HG02763 (cell line): ENCODE results near the gene IL16.

ENCODE experiments used
- ATAC-seq: cut with Tn5 transposase; IDR thresholded peaks from one replicate; pipeline ENCODE4 v1.9.1; 2021; ENCODE audit warnings: mild to moderate bottlenecking, moderate library complexity; ENCODE audit not compliant: unreplicated experiment

Gene IL16

DNA sequence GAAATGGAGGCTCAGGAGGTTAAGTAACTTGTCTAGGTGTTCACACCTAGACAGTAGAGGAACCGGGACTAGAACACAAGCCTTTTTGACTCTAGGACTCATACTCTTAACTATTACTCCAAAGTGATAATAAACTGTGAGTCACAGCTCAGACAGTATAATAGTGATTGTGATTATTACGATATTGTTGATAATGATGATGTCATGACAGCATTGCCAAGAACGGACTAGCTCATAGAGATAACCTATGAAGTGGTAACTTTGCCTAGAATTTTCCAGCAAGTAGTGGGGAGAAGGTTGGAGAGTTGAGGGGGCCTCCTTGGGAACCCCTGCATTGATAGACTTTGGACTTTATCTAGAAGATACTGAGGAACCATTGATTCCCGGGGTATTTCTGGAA, 93.2 kb downstream of the IL16 start:
- no peak for ATAC-seq

DNA sequence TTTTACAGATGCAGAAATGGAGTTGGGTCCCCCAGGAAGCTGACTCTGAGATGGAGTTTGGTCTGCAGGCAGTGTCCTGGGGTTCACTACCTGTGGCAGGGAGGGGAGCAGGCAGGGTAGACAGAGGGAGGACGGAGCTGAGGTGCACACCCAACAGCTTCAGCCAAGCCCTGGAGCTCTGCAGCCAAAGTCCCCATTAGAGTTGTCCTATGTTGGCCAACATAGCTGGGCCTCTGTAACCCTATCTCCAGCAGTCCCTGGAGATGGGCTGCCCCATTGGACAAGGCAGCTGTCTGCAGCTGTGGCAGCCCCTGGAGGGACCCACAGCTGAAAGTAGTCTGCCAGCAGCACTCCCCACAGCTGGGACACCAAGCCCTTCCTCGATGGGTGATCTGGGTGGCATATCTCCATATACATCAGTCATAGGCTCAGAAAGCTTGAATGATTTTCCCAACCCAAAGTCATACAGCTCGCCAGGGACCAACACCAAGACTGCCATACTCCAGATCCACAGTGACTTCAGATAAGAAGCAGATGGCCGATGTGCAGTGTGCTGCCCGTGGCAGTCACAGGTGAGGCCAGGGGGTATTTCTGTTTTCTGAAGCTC, 95.3 kb downstream of the IL16 start:
- no peak for ATAC-seq

DNA sequence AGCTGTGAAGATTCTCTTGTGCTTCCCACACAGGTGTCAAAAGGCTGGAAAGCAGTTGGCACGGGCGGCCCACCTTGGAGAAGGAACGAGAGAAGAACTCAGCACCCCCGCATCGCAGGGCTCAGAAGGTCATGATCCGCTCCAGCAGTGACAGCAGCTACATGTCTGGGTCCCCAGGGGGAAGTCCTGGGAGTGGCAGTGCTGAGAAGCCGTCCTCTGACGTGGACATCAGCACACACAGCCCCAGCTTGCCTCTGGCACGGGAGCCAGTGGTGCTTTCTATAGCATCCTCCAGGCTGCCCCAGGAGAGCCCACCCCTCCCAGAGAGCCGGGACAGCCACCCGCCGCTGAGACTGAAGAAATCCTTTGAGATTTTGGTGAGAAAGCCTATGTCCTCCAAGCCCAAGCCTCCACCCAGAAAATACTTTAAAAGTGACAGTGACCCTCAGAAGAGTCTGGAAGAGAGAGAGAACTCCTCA, 95.9 kb downstream of the IL16 start:
- ATAC-seq = peak; percentile 37

DNA sequence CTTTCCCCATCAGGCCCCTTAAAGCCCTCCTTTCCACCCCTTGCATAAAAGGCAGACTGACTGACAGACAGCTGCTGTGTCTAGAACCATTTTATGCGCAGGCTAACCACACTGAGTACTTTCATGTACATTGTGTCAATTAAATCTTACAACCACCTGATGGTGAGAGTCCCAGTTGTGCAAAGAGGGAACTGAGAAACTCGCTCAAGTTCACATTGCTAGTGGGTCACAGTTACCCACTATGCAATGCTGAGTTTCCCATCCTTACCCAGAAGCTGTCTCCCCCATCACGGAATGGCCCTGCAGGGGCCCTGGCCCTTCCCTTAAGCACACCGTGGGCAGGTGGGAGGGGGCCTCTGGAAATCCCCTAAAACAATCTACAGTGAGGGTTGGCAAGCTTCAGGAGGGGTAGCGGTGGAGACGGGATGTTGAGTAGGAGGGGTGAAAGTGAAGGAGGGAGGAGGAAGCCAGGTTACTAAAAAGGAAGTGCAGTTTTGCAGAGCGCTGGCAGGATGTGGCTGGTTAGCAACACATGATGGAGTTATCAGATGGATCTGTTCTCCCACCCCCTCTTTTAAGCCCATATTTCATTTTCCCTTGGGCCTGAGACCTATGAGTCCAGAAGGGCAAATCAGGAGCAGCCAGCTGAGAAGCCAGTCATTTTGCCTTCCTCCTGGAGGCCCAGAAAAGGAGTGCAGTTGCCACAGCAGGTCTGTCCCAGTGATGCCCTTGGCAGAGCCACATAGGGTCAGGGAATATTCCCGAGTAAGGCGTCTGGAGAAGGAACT, 97.2 kb downstream of the IL16 start:
- ATAC-seq = peak; percentile 52

DNA sequence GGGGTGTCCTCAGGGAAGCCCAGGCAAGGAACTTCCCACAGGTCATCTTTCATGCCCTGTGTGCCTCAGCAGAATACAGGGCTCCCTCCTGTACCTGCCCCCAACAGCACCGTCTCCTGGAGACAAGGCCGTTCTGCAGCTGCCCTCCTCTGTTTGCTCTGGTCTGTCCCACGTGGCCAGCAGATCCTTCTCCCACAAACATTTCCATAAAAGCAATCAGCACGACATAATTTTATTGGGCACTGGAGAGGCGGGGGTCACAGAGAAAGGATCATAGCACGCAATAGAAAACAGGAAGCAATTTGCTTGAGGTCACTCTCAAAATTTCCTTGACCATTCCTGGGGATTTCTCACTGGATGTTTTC, 97.8 kb downstream of the IL16 start:
- no peak for ATAC-seq

DNA sequence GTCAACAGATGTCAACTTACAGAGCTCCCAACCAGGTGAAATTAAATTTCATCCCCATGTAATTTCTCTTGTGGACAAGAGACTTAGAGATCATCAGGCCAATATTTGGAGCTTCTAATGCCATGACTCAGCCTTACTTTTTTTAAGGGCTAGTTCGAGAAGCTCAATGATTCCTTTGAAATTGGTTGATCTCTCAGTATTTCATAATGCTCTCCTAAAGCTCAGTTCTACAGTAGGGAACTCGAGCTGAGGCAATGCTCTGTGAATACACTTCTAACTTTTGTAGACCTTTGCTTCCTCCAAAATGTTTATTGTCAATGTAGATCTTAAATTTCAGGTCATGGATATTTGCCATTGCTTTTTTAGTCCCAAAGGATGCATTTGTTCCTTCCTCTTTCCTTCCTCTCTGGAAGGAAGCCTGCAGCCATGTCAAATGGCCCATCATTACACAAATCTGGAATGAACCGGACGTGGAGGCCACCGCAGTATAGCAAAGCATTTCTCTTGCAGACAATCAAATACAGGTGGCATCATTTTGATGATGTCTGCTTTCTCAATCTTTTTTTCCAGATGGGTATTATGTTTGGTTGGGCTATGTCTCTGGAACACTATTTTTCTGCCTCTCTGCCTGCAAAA, 98.9 kb downstream of the IL16 start:
- no peak for ATAC-seq

DNA sequence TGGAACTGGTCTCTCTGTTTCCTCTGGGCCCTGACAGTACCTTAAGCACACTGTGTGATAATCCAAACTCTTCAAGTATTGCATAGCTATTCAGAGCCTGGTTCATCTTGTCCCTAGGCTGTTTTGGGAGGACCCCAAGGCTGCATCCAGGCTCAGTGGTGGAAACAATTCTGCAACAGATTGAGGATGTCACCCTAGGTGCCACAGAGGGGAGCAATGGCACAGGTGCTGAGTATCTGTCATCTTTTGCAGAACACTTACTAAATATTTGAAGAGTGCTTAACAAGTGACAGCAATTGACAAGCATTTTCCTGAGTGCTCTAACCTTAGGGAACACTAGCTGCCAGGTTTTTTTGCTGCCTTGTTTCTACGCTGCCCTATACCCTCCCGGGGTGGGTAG, 99.5 kb downstream of the IL16 start:
- no peak for ATAC-seq

DNA sequence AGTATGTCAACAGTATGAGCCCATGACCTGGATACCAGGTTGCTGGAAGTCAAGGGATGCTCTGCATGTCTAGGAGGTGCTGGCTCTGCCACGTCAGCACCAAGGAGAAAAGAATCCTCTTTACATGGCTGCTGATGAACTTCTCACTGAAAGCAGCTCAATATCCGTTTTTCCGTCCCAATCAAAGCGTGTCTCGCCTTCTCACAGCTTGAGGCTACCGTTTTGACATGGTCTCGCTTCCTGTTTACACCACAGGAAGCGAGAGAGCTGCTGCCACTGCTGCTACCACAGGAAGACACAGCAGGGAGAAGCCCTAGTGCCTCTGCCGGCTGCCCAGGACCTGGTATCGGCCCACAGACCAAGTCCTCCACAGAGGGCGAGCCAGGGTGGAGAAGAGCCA, 100.0 kb downstream of the IL16 start:
- ATAC-seq = peak; percentile 44

DNA sequence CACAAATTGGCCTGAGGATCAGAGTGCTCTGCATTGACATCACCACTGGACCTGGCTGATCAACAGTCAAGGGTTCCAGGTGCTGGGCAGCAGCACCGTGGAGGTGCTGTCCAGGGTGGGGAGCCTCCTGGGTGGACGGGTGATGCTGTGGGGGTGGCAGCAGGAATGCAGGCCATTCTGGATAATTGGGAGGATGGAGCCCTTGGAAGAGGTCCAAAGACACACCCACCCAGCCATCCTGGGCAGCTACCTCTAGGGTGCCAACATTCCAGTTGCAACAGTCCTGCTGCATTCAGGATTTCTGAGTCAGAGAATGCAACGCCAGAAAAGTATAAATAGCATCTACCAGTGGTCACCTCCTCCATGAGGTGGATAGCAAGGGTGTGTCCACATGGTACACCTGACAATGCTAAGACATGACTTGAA, 100.5 kb downstream of the IL16 start:
- ATAC-seq = no peak

DNA sequence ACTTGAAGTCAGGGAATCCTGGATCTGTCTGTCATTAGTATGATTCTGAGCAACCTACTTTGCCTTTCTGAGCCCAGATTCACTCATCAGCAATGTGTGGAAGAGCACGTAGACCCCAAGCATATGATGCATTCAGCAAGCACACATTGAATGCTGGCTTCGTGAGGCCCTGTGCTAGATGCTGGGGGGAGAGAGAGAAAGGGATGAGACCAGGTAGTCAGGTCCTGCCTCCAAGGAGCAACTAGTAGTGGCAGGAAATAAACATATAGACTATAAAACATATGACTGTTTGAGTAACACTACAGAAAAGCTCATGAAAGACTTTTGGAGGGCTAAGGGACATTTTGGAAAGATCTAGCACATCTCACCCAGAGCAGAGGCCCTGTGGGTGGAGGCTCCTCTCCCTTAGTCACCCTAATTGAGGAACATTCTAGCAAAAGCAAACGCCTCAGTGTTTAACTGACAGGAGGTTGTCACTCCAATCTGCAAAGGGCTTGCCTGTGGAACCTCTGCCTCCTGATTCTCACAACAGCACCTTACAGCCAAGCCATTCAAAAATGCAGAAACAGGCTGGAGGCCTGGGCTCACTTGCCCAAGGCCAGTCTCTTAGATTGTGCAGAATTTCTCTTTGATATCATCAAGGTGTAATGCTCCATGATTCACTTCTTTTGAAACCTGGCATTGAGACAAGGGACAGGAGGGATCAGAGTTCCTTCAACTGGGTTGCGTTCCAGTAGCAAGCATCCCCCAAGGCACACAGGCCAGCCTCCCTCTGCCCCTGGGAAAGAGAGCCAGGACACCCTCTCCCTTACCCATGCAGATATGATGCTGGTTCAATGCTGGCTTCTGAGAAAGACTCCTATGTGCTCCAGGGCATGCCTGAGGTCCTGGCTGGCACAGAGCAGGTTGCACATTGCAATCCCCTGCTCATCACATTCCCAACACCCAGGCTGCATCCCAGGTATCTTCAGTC, 101.2 kb downstream of the IL16 start:
- no peak for ATAC-seq

DNA sequence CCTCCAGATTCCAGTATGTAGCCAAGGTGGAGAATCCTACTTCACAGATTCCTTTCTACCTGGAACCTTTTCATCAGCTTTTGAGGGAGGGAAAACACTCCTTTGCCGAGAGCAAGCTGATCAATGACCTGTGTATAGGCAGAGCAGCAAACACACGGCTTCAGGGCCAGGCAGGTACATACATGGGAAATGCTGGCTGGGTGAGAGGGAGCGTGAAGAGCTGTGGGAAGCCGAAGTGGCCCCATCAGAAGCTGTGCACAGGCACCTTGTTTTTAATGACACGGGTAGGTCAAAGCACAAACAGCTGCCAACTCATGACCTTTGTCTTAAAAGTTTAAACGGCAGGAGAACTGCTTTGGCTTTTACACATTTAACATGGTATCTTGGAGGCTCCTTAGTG, 101.9 kb downstream of the IL16 start:
- ATAC-seq = no peak

DNA sequence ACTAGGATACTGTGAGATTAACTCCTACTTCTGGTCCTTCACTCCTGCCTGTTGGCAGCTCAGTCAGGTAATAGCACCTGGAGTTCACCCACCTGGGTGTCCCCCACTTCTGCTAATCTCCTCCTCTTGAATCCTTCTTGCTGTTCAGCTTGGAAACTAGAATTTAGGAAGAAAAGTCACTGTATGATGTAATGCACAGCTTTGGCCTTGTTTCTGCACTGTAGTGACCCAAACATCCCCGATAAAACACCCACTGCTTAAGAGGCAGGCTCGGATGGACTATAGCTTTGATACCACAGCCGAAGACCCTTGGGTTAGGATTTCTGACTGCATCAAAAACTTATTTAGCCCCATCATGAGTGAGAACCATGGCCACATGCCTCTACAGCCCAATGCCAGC, 102.5 kb downstream of the IL16 start:
- ATAC-seq = no peak

DNA sequence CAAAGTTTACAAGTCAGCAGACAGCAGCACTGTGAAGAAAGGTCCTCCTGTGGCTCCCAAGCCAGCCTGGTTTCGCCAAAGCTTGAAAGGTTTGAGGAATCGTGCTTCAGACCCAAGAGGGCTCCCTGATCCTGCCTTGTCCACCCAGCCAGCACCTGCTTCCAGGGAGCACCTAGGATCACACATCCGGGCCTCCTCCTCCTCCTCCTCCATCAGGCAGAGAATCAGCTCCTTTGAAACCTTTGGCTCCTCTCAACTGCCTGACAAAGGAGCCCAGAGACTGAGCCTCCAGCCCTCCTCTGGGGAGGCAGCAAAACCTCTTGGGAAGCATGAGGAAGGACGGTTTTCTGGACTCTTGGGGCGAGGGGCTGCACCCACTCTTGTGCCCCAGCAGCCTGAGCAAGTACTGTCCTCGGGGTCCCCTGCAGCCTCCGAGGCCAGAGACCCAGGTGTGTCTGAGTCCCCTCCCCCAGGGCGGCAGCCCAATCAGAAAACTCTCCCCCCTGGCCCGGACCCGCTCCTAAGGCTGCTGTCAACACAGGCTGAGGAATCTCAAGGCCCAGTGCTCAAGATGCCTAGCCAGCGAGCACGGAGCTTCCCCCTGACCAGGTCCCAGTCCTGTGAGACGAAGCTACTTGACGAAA, 103.1 kb downstream of the IL16 start:
- no peak for ATAC-seq

DNA sequence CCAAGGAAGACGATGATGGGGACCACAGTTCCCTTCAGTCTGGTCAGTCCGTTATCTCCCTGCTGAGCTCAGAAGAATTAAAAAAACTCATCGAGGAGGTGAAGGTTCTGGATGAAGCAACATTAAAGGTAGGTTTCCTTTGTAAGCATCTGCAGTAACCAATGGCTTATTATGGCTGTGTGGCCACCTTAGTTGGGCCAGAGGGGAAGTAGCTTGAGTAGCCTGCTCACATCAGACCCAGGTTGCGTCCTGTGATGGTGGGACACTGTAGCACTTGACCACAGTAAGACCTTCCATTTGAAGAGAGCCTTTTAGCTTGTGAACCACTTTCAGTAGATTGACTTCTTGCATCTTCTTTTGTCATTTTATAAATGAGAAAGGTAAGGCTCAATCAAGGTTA, 104.7 kb downstream of the IL16 start:
- ATAC-seq = peak; percentile 6

DNA sequence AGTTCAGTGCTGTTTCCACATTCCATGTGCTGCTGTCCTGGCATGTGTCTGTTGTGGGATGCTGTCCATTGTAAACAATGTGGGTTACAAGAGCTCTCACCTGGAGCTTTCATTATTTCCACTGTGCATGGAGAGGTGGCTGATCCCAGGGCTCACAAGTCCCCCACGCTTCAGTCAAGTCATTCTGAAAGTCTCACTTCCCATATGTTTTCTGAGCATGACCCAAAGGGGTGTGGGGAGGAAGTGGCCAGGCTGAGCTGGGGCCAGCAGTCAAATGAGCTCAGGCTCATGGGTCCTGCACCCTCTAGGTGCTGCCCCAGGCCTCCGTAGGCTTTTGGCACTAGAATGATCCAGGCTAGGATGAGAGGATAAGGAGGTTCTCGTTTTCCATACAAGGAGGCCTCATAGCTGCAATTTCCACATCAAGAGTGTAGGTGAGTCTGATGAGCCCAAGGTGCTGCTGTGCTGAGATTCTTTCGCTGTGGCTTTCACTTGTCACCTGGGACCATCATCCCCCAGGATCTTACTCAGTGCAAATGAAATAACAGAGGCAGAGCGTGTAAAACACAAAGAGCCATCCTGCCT, 105.2 kb downstream of the IL16 start:
- ATAC-seq = peak; percentile 67

DNA sequence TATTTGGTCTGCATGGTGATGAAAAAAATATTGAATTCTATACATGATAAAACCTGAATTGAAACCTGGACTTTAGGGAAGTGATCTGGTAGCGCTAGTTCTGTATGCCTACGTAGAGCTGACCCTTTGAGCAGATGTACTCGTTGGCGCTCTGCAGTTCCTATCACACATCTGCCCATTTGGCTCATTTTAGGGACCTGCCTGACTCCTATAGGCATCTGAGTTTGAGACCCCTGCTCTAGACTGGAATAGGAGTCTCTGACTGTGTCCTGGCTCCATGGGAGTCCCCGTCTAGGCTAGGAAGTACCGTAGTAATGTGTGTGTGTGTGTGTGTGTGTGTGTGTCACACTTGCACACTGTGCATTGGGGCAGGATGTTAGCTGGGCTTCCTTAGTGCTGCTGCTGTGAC, 106.0 kb downstream of the IL16 start:
- no peak for ATAC-seq

DNA sequence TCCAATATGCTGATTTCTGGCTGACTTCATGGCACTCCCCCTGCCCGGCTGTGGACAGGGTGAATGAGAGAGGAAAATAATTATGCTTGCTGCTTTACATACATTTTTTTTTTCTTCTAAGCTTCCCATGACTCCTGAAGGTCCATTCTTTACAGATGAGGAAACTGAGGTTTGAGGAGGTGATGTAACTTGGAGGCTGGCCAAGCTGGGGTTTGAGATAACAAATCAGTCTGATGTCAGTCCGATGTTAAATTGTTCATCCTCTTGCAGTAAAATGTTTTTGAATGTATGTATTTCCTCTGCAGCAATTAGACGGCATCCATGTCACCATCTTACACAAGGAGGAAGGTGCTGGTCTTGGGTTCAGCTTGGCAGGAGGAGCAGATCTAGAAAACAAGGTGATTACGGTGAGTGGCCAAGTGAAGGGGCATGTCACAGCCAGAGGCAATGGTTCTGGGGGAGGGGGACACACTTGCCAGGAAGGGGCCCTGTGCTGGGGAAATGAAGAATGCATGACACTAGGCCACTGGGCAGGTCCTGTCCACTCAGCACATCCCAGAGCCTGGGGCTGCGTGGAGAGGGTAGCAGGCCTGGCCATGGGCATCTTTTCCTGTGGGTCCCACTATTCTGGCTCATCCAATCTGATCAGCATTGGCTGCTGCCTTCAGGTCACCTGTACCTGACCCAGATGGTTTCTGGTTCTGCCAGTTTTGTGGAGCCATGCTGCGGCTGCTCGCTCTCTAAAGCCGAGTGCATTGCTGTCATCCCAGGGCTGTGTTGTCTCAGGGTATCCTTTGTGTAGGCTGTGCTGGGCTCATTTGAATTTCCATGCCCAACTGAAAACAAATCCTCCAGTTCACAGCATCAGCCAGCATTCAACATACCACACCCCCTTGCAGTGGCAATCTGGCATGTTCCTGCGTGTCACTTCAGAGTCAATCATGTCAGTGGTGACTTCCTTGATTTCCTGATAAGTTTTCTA, 106.9 kb downstream of the IL16 start:
- no peak for ATAC-seq

DNA sequence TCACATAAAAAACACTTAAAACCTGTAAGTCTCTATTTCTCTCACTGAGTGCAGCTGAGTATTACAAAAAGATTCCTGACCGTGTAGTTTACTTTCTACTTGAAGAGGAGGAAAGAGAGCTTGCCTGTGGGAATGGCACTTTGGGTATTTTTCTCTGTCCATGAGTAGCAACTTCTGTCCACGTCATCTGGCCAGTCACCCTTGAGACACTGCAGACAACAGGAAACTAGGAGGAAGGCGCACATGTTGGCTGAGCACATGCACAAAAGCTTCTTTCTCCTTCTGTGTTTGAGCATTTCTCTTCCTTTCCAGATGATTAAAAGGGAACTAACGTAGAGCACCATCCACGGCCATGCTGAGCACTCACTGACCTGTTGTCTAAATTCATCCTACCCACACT, 107.5 kb downstream of the IL16 start:
- no peak for ATAC-seq

DNA sequence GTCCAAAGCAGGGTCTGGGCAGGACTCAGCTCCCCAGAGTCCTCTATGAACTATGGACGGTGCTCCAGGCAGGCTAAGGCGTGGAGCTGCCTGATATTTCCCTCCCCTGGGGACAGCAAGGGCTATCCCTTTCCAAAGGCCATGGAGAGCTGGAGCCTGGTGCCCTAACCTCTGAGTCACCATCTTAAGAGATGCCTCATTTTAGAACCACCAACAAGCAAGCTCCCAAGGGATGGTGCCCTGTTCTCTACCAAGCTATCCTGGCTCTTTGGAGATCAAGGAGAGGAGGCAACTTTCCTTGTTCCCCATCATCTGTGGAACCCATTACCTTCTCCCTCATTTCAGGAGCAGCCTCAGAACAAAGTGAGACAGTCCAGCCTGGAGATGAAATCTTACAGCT, 111.6 kb downstream of the IL16 start:
- no peak for ATAC-seq
